Lung (tissue), 12 donors: ENCODE data around the gene IRX5. TPM values are rescaled to one million over a fixed set of nuclear protein-coding genes. Genes with fewer than 3 reads are reported as not detected.

ENCODE experiments used
- ATAC-seq: fragments of 200-7000 bp; cut with Tn5 transposase; one replicate; pipeline ENCODE4 v1.9.1; 2020; ENCODE audit warnings: moderate number of reproducible peaks; ENCODE audit not compliant: insufficient read depth, low FRiP score
- DNase-seq, 3 donors: peaks; one replicate each; pipeline ENCODE4 v3.0.0-alpha.2; 2013 to 2017
- H3K27ac ChIP-seq, 2 donors: one replicate each; pipeline ENCODE4 v1.5.1; 2013; ENCODE audit warnings: mild to moderate bottlenecking in 2 of 2, moderate library complexity in 2 of 2, control low read depth in 1 of 2, inconsistent platforms in 1 of 2, low read depth in 1 of 2, low read length in 1 of 2
- H3K27me3 ChIP-seq, 3 donors: one replicate each; pipeline ENCODE4 v1.5.1; 2013; ENCODE audit warnings: low read length in 2 of 3; ENCODE audit not compliant: control insufficient read depth in 3 of 3, insufficient read depth in 3 of 3
- H3K36me3 ChIP-seq, 4 donors: one replicate each; pipeline ENCODE4 v1.5.1; 2013; ENCODE audit warnings: low read length in 4 of 4, mild to moderate bottlenecking in 1 of 4, moderate library complexity in 1 of 4; ENCODE audit not compliant: control insufficient read depth in 4 of 4, insufficient read depth in 4 of 4
- H3K4me1 ChIP-seq, 5 donors: one replicate each; pipeline ENCODE4 v1.5.1; 2013; ENCODE audit warnings: low read length in 5 of 5, mild to moderate bottlenecking in 2 of 5, moderate library complexity in 1 of 5; ENCODE audit not compliant: control insufficient read depth in 5 of 5, insufficient read depth in 5 of 5
- H3K4me3 ChIP-seq: one replicate; pipeline ENCODE4 v1.5.1; 2013; ENCODE audit warnings: mild to moderate bottlenecking, control low read depth, moderate library complexity
- H3K9ac ChIP-seq, 2 donors: one replicate each; pipeline ENCODE4 v1.5.1; 2013; ENCODE audit warnings: low read length in 2 of 2, control low read depth in 1 of 2; ENCODE audit not compliant: insufficient read depth in 1 of 2
- H3K9me3 ChIP-seq, 4 donors: one replicate each; pipeline ENCODE4 v1.5.1; 2013; ENCODE audit warnings: low read length in 3 of 4, mild to moderate bottlenecking in 1 of 4, moderate library complexity in 1 of 4; ENCODE audit not compliant: control insufficient read depth in 4 of 4, insufficient read depth in 3 of 4
- CTCF ChIP-seq: IDR thresholded peaks from 2 replicates; pipeline ENCODE4 v1.5.1; 2012; ENCODE audit warnings: mild to moderate bottlenecking; ENCODE audit errors: control extremely low read depth, extremely low read depth
- WGBS, 2 donors: extraction: QIAGEN DNeasy Blood & Tissue Kit; methylation state at CpG; one replicate each; pipeline ENCODE4 v1.1.7; 2013; 5-methylcytosine and 5-hydroxymethylcytosine counted together
- polyA plus RNA-seq, 2 donors: library from polyadenylated mRNA; stranded (reverse); fragments of 200-250 nt; gene quantifications; one replicate each; pipeline ENCODE4 v1.2.1, GENCODE V29; 2013
- total RNA-seq, 2 donors: library from RNA; depleted of rRNA in 1 of 2; stranded (reverse); fragments of >200 nt in 1 of 2; gene quantifications; one replicate each; pipeline ENCODE4 v1.2.1, GENCODE V29; 2014 to 2021
- donor health status: control.
- donor health status: control.
- donor health status: Bipolar disorder and iron deficiency.
- donor health status: healthy.
- donor health status: DM: yes; HTN: yes; CAD: no.

IRX5 gene
- total and polyA plus RNA-seq, 4 donors: 5.6 to 30.2 (median 25.7) TPM

GRCh38 chr16:54930869-54931119, 129 bp downstream of the IRX5 start:
- no peaks in the 10 kb centered on the region for H3K36me3 ChIP-seq
- H3K4me3 ChIP-seq: peak overlapping the region; percentile 76
- no peak overlapping the region for H3K9ac ChIP-seq
- ATAC-seq (no peak), DNase-seq (no peak)
- peaks cover 0 to 61% (median 60%) of the 10 kb centered on the region in 3 donors for H3K27me3 ChIP-seq
- TF ChIP-seq CTCF: no peak
- peak overlapping the region; percentile 91 to 94 for H3K27ac ChIP-seq
- H3K9me3 ChIP-seq: peaks cover 0 to 3% (median 0%) of the 10 kb centered on the region in 4 donors
- peaks cover 0 to 11% (median 0%) of the 10 kb centered on the region in 5 donors for H3K4me1 ChIP-seq
- WGBS, 2 donors: 0 to 1% methylated on average over 3 to 24 of the region's 24 CpGs

- no peak for ATAC-seq
- DNase-seq: peak in 2 of 3 donors; percentile 27 to 34
- peaks cover 0 to 11% (median 0%) of the 10 kb centered on the region in 5 donors for H3K4me1 ChIP-seq
- peak overlapping the region in 1 of 2 donors; percentile 53 for H3K9ac ChIP-seq
- WGBS, 2 donors: 3 to 4% methylated on average over 69 to 91 of the region's 91 CpGs
- peaks cover 0 to 3% (median 0%) of the 10 kb centered on the region in 4 donors for H3K9me3 ChIP-seq
- H3K4me3 ChIP-seq: peak overlapping the region; percentile 76
- no peak for TF ChIP-seq CTCF
- H3K27ac ChIP-seq: peak overlapping the region; percentile 91 to 94
- peaks cover 0 to 60% (median 58%) of the 10 kb centered on the region in 3 donors for H3K27me3 ChIP-seq
- H3K36me3 ChIP-seq: no peaks in the 10 kb centered on the region
Observed at GRCh38 chr16:54931120-54932014, 702 bp downstream of the IRX5 start.

- Histone ChIP-seq H3K27me3 (peaks cover 0 to 60% (median 57%) of the 10 kb centered on the region in 3 donors), H3K27ac (peak overlapping the region; percentile 87 to 91), H3K4me3 (peak overlapping the region; percentile 76), H3K9me3 (peaks cover 0 to 3% (median 0%) of the 10 kb centered on the region in 4 donors), H3K36me3 (no peaks in the 10 kb centered on the region), H3K4me1 (peaks cover 0 to 16% (median 0%) of the 10 kb centered on the region in 5 donors), H3K9ac (peak overlapping the region in 1 of 2 donors; percentile 53)
- 6 to 9% methylated on average over 47 to 48 of the region's 48 CpGs for WGBS, 2 donors
- DNase-seq: no peak
- TF ChIP-seq CTCF: no peak
- no peak for ATAC-seq
Observed at GRCh38 chr16:54932021-54932660, 1.5 kb downstream of the IRX5 start.
